G401.6 (cell line): ENCODE data around the gene CACNB4.

Experiments used
- FAIRE-seq: peaks from 2 replicates; lab custom pipeline; 2012; peaks lifted over from hg19 to GRCh38; lab: Jason Lieb, UNC

The CACNB4 gene

GRCh38 chr2:152088006-152088405 lies 10.8 kb downstream of the CACNB4 start:
- FAIRE-seq: no peak

GRCh38 chr2:152086231-152086630 lies 12.6 kb downstream of the CACNB4 start:
- no peak for FAIRE-seq

DNA sequence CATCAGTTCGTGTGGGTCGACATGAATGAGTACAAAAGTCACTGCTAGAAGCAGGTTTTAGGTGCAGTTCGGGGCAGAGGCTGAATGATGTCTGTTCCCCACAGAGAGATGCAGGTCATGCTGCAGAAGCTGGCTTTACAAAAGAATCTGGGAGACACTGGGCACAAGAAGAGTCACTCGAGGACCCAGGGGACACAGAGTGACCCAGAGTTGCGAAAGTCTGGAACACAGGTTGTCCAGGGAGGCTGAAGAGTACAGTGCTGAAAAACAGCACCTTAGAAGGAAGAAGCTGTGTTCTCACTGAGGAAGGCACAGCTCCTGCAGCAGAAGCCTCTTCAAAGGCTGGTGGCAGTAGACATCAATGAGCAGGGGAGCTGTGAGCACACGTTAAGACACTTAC lies 14.8 kb downstream of the CACNB4 start:
- FAIRE-seq: no peak

GRCh38 chr2:152083202-152083875 lies 15.5 kb downstream of the CACNB4 start:
- FAIRE-seq: no peak

DNA sequence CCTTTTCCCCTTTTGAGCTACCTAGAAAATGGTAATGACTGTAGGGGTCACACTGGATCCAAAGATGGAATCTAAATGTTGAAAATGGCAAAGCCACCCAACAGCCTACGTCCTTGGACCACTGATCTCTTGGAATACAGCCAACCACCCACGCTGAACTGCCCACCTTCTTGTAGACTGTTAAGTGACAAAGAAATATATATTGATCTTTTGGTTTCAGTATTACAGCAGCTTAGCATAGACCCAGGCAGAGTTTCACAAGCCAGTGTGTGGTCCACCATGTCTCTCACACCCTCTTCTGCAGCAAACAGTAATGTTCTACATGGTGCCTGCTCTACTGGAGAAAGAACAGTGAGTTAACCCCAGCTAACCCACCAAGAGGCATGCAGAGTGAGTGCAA lies 20.2 kb downstream of the CACNB4 start:
- FAIRE-seq: no peak

DNA sequence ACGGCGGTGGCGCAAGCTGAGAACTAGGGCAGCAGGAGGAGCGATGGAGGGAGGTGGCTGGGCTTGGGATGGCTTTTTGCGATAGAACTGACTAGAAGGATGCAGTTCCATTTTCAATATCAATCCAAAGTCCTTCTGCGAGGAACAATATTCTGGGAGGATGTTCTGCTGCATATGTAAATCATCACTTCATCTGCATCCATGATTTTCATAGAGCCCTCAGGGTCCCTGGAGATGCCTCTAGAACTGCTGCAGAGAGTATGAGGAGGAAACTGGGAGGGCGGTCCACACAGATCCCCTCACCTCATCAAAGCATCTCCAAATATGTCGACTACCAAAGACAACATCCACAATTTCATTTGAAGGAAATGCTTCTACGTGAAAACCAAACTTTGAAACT lies 20.8 kb downstream of the CACNB4 start:
- FAIRE-seq: no peak

DNA sequence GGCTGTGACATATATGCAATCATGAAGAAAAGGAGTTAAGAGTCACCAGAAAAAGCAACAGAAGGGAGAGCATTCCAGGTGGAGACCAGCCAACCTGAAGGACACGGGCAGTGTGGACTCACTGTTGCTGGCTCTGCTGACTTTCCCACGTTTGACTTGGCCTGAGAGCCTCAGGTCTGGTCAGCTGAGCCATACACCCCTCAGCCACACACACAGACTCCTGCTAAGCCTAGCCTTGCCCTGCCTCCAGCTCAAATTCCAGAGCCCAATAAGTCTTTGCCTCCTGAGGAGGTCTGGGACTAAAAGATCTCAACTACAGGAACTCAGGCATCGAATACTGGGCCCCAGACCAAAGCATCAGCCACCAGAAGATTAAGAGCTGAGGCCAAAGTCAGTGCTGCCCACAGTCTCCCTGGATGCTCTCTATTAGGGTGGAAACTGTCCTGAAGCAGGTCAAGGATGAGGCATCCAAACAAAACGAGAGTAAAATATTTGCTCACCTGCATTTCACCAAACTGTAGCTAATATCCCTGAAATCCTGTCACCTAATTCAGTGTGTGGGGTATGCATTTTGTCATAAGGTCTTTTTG lies 23.3 kb downstream of the CACNB4 start:
- no peak for FAIRE-seq

GRCh38 chr2:152072011-152072410 lies 26.8 kb downstream of the CACNB4 start:
- FAIRE-seq: no peak

DNA sequence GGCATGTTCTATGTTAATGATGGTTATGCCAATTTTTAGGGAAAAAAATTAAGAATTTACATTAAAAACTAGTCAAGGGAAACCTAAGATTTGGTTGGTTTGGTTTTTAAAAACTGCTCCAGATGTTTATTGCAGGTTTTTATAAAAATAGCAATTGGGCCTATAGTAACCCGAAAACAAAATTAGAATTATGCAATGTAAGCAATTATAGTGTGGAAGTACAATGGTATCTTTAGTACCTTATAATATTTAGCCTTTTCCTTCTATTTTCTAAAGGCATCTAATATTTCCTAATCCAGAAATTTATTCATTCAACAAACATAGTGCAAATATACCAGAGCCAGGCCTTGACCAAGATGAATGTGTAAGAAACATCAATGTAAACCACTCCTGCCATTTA lies 27.3 kb downstream of the CACNB4 start:
- no peak for FAIRE-seq

GRCh38 chr2:152071092-152071491 lies 27.8 kb downstream of the CACNB4 start:
- FAIRE-seq: no peak

GRCh38 chr2:152068226-152068625 lies 30.6 kb downstream of the CACNB4 start:
- no peak for FAIRE-seq

- no peak for FAIRE-seq
Measured at GRCh38 chr2:152067823-152068222, 31.0 kb downstream of the CACNB4 start.

GRCh38 chr2:152065945-152066344 lies 32.9 kb downstream of the CACNB4 start:
- FAIRE-seq: no peak

DNA sequence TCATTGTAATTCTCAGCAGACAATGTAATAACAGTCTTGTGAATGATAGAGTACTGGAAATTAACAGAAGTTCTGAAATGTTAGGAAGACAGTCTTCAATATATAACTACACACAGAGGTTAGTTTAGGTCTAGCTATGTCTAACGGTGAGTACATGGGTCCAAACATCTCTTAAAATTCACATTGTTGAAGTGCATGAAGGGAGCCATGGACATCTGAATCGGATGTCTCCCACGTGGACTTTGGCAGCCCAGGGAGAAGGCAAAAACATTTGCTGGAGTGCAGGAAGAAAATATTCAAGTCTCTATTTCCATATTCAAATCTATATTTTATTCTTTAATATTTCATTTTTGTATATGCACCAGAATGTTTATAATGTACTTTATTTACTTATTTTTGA lies 34.8 kb downstream of the CACNB4 start:
- no peak for FAIRE-seq

- FAIRE-seq: no peak
Measured at GRCh38 chr2:152063325-152063924, 35.4 kb downstream of the CACNB4 start.

GRCh38 chr2:152062125-152063091 lies 36.4 kb downstream of the CACNB4 start:
- FAIRE-seq: no peak

DNA sequence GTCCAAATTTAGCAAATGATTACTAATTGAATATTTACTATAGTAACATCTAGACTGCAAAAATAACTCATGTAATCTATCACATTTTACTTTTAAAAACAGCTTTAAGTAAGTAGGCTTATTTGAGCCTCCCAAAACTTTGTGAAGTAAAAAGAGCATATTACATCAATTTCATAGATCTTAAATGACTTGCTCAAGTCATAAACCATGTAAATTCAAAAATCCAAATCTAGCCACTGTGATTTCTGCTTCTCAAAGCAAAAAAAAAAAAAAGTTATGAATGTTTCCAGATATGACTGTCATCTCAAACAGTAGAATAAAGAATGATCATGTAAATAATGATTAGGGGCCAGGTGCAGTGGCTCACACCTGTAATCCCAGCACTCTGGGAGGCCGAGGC lies 37.5 kb downstream of the CACNB4 start:
- FAIRE-seq: no peak

DNA sequence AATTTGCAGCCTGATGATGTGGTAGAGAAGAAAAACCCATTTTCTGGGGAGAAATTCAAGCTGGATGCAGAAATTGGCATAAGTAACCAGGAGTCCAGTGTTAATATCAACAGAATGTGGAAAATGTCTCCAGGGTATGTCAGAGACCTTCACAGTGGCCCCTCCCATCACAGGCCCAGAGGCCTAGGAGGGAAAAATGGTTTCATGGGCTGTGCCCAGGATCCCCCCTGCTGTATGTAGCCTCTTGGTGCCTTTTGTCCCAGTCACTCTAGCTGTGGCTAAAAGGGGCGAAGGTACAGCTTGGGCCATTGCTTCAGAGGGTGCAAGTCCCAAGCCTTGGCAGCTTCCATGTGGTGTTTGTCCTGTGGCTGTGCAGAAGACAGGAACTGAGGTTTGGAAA lies 40.2 kb downstream of the CACNB4 start:
- FAIRE-seq: no peak

GRCh38 chr2:152056418-152056817 lies 42.4 kb downstream of the CACNB4 start:
- no peak for FAIRE-seq

DNA sequence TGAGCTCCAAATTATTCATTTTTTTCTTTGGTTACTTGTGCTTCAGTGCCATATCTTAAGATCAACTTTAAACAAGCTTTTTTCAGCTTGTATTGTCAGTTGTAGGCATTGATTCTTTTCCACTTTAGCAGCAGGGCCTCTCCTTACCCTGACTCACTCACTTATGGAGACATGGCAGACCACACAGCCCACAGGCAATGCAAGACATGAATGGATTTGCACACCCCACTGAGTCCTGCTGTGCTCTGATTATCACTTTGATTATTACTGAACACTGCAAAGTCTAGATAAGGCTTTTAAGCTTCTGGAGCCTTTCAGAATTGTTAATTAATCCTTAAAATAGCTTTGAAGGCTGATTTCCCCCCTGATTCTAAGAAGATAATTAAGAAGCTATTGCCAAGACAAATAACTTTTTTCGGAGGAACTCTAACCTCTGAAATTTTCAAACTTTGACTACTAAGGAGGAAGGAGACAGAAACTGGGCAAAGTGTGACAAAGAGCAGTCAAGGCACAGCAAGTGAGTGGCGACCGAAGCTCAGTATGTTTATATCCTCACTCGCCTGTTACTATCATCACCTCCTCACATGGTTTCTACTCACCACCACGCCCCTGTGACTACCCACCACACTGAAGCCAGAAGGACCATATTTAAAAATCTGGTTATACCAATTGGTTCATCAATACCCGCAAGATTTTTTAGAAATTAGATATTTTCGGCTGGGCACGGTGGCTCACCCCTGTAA lies 43.3 kb downstream of the CACNB4 start:
- FAIRE-seq: no peak

DNA sequence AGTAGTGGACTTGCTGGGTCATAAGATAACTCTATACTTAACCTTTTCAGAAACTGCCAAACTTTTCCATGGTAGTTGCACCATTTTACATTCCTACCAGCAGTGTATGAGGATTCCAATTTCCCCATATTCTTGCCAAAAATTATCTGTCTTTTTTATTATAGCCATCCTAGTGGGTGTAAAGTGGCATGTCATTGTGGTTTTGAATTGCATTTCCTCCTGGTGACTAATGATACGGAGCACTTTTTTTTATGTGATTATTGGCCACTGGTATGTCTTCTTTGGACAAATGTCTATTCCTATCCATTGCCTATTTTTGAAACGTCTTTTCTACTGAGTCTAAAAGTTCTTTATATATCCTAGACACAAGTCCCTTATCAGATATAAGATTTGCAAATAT lies 44.3 kb downstream of the CACNB4 start:
- no peak for FAIRE-seq

- no peak for FAIRE-seq
Measured at GRCh38 chr2:152051436-152051835, 47.4 kb downstream of the CACNB4 start.
